C4-2B (cell line): ENCODE results near the gene RCCD1.

ENCODE experiments used
- H3K27ac ChIP-seq: fragments of 450-650 bp; 2 replicates; pipeline ENCODE4 v1.5.1; 2017
- ZFX ChIP-seq: fragments of 450-650 bp; IDR thresholded peaks from 2 replicates; pipeline ENCODE4 v1.6.1; 2017
- TF ChIP-seq, protein P1 (sequence below): fragments of 450-650 bp; conservative IDR thresholded peaks from 2 replicates; pipeline ENCODE4 v1.5.1; 2017; ENCODE audit warnings: mild to moderate bottlenecking

The RCCD1 gene

GRCh38 chr15:90957031-90957790, 2.5 kb downstream of the RCCD1 start:
- H3K27ac ChIP-seq, result peak overlapping the region; percentile 95
- TF ChIP-seq, protein P1, sequence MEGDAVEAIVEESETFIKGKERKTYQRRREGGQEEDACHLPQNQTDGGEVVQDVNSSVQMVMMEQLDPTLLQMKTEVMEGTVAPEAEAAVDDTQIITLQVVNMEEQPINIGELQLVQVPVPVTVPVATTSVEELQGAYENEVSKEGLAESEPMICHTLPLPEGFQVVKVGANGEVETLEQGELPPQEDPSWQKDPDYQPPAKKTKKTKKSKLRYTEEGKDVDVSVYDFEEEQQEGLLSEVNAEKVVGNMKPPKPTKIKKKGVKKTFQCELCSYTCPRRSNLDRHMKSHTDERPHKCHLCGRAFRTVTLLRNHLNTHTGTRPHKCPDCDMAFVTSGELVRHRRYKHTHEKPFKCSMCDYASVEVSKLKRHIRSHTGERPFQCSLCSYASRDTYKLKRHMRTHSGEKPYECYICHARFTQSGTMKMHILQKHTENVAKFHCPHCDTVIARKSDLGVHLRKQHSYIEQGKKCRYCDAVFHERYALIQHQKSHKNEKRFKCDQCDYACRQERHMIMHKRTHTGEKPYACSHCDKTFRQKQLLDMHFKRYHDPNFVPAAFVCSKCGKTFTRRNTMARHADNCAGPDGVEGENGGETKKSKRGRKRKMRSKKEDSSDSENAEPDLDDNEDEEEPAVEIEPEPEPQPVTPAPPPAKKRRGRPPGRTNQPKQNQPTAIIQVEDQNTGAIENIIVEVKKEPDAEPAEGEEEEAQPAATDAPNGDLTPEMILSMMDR, result no peak; the same call in 1 of the 2 replicates
- peak; percentile 88 for TF ChIP-seq ZFX

DNA sequence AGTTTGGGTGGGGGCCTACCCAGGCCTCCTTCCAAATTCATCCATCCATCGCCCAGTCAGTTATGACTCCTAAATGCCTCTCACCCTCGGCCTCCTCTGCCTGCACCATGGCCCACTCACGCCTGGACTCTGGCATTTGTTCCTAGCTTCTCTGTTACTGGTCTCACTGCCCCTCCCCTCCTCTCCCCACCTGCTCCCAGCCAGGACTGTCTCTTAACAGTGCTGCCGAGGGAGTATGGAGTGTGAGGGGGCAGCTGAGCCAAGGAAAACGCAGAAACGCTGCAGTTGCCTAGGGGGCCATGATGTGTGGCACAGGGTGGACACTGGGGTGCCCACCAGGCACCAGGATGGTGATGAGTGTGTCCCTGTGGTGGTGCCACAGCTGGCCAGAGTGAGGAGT, 3.1 kb downstream of the RCCD1 start:
- no peak for TF ChIP-seq ZFX
- TF ChIP-seq, protein P1, result no peak
- H3K27ac ChIP-seq, result peak overlapping the region; percentile 95; the same call in 1 of the 2 replicates

DNA sequence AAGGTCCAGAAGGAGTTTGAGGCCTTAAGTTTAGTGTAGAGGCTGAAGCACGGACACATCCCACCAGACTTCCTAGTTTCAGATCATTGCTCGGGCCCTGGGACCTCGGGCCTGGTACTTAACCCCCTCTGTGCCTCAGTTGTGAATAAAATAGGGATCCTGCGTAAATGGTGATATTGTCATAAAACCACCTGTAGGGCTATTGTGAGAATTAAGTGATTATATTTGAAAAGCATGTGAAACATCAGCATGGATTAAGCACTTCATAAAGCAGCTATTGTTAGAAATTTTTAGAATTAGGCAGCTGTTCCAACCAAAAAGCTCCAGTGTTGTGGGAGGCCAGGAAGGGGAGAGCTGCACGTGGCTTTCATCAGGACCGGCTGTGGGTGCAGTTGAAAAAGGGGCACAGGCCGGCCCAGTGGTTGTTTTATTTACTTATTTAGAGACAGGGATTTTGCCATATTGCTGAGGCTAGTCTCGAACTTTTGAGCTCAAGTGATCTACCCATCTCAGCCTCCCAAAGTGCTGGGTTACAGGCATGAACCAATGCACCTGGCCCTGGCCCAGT, 4.4 kb downstream of the RCCD1 start:
- TF ChIP-seq, protein P1, result no peak
- no peak for TF ChIP-seq ZFX
- no peak overlapping the region for H3K27ac ChIP-seq

DNA sequence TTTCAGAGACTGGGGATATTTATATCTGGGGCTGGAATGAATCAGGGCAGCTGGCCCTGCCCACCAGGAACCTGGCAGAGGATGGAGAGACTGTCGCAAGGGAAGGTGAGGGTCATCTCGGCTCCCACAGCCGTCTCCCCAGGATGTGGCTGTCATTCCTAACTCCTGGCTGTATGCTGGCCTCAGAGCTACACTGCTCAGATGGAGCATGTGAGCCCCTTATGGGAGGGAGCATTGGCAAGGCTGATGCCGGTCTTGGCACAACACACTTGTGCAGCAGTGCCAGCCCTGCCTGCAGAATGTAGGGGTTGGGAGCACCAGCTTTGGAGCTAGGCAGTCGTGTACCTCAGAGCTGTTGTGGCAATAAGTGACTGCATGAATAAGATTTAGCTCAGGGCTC, 5.2 kb downstream of the RCCD1 start:
- TF ChIP-seq, protein P1, result no peak
- TF ChIP-seq ZFX, result no peak
- H3K27ac ChIP-seq, result no peak overlapping the region

DNA sequence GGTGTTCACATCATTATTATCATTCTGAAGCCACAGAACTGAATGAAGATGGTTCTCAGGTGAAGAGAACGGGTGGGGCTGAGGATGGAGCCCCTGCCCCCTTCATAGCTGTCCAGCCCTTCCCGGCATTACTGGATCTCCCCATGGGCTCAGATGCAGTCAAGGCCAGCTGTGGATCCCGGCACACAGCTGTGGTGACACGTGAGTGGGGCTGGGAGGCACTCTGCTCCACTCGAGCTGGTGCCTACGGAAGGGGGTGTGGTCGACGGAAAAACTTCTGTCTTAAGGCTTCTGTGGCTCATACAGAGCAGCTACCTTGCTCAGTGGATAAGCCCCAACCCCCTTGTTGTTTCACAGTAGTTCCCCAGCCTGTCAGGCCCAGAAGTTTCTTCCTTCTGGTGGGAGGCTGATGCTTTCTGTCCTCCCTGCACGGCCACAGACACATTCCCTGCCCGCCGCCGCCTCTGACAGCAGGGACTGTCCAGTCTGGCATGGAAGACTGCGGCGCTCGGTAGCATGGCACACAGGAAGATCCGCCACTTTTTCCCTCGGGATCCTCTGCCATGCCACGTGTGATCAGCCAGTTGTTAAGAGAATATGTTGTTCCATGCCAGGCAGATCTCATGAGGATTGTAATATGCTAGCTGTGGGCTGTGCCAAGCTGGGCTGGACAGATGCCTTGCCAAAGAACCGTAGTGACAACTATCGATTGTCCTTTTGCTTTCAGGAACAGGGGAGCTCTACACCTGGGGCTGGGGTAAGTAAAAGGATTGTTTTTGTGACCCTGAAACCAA, 5.8 kb downstream of the RCCD1 start:
- no peak for TF ChIP-seq ZFX
- TF ChIP-seq, protein P1, result no peak
- H3K27ac ChIP-seq, result no peak overlapping the region

DNA sequence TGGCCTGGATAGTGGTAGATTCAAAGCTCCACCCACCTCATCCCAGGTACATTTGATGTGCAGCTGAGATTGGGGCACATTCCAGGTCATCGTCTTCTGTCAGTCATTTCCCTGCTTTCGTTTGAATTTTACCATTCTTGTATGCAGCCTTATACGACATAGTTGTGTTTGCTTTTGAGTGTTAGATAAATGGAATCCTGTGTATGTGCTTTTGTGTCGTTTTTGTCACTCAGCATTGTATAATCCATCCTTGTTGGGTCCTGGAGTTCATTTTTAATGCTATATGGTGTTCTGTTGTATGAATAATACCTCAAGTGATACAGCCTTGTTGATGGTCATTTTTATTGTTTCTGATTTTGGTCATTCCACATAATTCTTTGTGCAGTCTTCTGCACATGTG, 7.3 kb downstream of the RCCD1 start:
- no peak overlapping the region for H3K27ac ChIP-seq
- no peak for TF ChIP-seq ZFX
- TF ChIP-seq, protein P1, result no peak

DNA sequence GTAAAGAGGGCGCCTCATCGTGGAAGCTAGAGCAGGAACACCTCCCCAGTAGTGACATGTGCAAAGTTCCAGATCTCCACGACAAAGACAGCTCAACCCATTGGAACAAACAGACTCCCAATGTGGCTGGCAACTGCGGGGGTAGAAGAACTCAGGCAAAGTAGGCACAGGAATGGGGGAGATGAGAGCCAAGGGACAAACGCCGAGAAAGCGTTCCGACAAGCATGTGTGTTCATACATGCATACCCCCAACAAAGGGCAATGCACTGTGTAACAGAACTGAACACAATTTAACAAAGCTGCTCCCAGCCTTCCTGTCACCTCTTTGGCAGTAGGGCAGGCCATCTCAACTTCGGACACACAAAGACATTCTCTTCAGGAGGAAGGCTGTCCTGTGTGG, 11.6 kb downstream of the RCCD1 start:
- TF ChIP-seq, protein P1, result no peak
- no peak for TF ChIP-seq ZFX
- H3K27ac ChIP-seq, result no peak overlapping the region
